GM12878 (cell line): ENCODE measurements around the gene LMAN2. TPM values are rescaled to one million over a fixed set of nuclear protein-coding genes. Genes with fewer than 3 reads are reported as not detected.

Source experiments
- ATAC-seq: fragments of 200-7000 bp; cut with Tn5 transposase; 3 replicates; pipeline ENCODE4 v1.9.1; 2020; ENCODE audit warnings: mild to moderate bottlenecking, moderate library complexity
- BruUV-seq: library from RNA; stranded (reverse); fragments of 400-500 nt; replicated peaks from 2 replicates; lab custom pipeline; 2021; lab: Mats Ljungman, UMichigan
- CTCF ChIA-PET: fragments of 300-600 bp; sonication (Branson Sonifier 250); formaldehyde crosslinking; extraction: SDS; loops from one replicate; lab custom pipeline; 2021; ENCODE audit warnings: inconsistent platforms; lab: Yijun Ruan, JAX
- POLR2A ChIA-PET: fragments of 350-600 bp; formaldehyde crosslinking; extraction: SDS; loops from one replicate; lab custom pipeline; 2021; ENCODE audit warnings: inconsistent platforms; lab: Charles Lee
- RAD21 ChIA-PET: fragments of 300-600 bp; sonication (Branson Sonifier 250); formaldehyde crosslinking; loops from one replicate; lab custom pipeline; 2023; ENCODE audit warnings: antibody characterized with exemption; ENCODE audit not compliant: unreplicated experiment; lab: Charles Lee
- SMC1A ChIA-PET: fragments of 300-600 bp; sonication (Branson Sonifier 250); formaldehyde crosslinking; loops from one replicate; lab custom pipeline; 2023; ENCODE audit not compliant: unreplicated experiment, uncharacterized antibody; lab: Charles Lee
- DNase-seq: peaks from one replicate; pipeline ENCODE4 v3.0.0-alpha.2; 2011; ENCODE audit warnings: low read depth, low spot score
- FAIRE-seq: peaks from 3 replicates; lab custom pipeline; 2011; peaks lifted over from hg19 to GRCh38; lab: Jason Lieb, UNC
- H2AFZ ChIP-seq: 2 replicates; pipeline ENCODE4 v1.6.0; 2011; ENCODE audit warnings: low read depth, low read length, control low read depth; ENCODE audit not compliant: control insufficient read depth
- H3K27ac ChIP-seq: 2 replicates; pipeline ENCODE4 v1.5.1; 2011; ENCODE audit warnings: control low read depth; ENCODE audit not compliant: control insufficient read depth, insufficient read depth
- H3K27me3 ChIP-seq, 2 experiments: replicated peaks in 1 of 2; 2 replicates each; pipeline versions ENCODE4 v1.6.0 to v1.6.1; 2011; ENCODE audit warnings: low read length in 1 of 2; ENCODE audit not compliant: control insufficient read depth in 2 of 2, insufficient read depth in 2 of 2
- H3K36me3 ChIP-seq, 2 experiments: 2 replicates each; pipeline ENCODE4 v1.5.1; 2011; ENCODE audit warnings: low read length in 1 of 2; ENCODE audit not compliant: control insufficient read depth in 2 of 2, insufficient read depth in 2 of 2
- H3K4me1 ChIP-seq: 2 replicates; pipeline ENCODE4 v1.6.1; 2011; ENCODE audit warnings: mild to moderate bottlenecking, low read length, moderate library complexity, mixed read lengths; ENCODE audit not compliant: control insufficient read depth, insufficient read depth
- H3K4me2 ChIP-seq: 2 replicates; pipeline ENCODE4 v1.6.0; 2011; ENCODE audit warnings: control low read depth; ENCODE audit not compliant: control insufficient read depth, insufficient read depth
- H3K4me3 ChIP-seq: fragments of 200-600 bp; sonication (generic); 2 replicates; pipeline ENCODE4 v1.5.1; 2016
- H3K79me2 ChIP-seq: 2 replicates; pipeline ENCODE4 v1.6.0; 2011; ENCODE audit warnings: low read length; ENCODE audit not compliant: control insufficient read depth, insufficient read depth
- H3K9ac ChIP-seq: 2 replicates; pipeline ENCODE4 v1.8.0; 2011; ENCODE audit warnings: low read length, control low read depth, mixed read lengths; ENCODE audit not compliant: control insufficient read depth, insufficient read depth
- H3K9me3 ChIP-seq: replicated peaks from 3 replicates; pipeline ENCODE4 v1.5.1; 2011; ENCODE audit warnings: mild to moderate bottlenecking, low read length; ENCODE audit not compliant: control insufficient read depth, insufficient read depth
- H4K20me1 ChIP-seq: 2 replicates; pipeline ENCODE4 v1.6.0; 2011; ENCODE audit not compliant: control insufficient read depth, insufficient read depth
- ASH2L ChIP-seq: fragments of 300-600, 200-600 bp; sonication (generic); IDR thresholded peaks from 2 replicates; pipeline ENCODE4 v1.6.1; 2017; ENCODE audit warnings: low read depth, mild to moderate bottlenecking, borderline replicate concordance
- ATF7 ChIP-seq: fragments of 450-650 bp; IDR thresholded peaks from 2 replicates; pipeline ENCODE4 v1.6.1; 2016; ENCODE audit warnings: low read depth, mild to moderate bottlenecking
- BMI1 ChIP-seq: fragments of 450-650 bp; IDR thresholded peaks from 2 replicates; pipeline ENCODE4 v1.6.1; 2016; ENCODE audit warnings: mild to moderate bottlenecking, moderate library complexity, borderline replicate concordance
- CHD1 ChIP-seq: IDR thresholded peaks from 2 replicates; pipeline ENCODE4 v1.6.1; 2012; ENCODE audit warnings: low read depth, low read length, improper control_type of control experiment
- E4F1 ChIP-seq: fragments of 450-650 bp; IDR thresholded peaks from 2 replicates; pipeline ENCODE4 v1.6.1; 2018; ENCODE audit warnings: borderline replicate concordance, mild to moderate bottlenecking; ENCODE audit not compliant: partially characterized antibody
- HDGF ChIP-seq: fragments of 450-650 bp; IDR thresholded peaks from 2 replicates; pipeline ENCODE4 v1.6.1; 2016; ENCODE audit warnings: antibody characterized with exemption
- IKZF2 ChIP-seq, 2 experiments: fragments of 450-650 bp; IDR thresholded peaks; 2 replicates each; pipeline ENCODE4 v1.6.1; 2017; ENCODE audit warnings: mild to moderate bottlenecking in 2 of 2, moderate library complexity in 2 of 2
- MLLT1 ChIP-seq: fragments of 450-650 bp; IDR thresholded peaks from 2 replicates; pipeline ENCODE4 v1.6.1; 2016; ENCODE audit warnings: mild to moderate bottlenecking
- NFXL1 ChIP-seq: fragments of 450-650 bp; IDR thresholded peaks from 2 replicates; pipeline ENCODE4 v1.6.1; 2017; ENCODE audit warnings: antibody characterized with exemption, mild to moderate bottlenecking, borderline replicate concordance
- NR2C1 ChIP-seq: fragments of 450-650 bp; IDR thresholded peaks from 2 replicates; pipeline ENCODE4 v1.6.1; 2017; ENCODE audit warnings: antibody characterized with exemption, mild to moderate bottlenecking, moderate library complexity
- PAX8 ChIP-seq: fragments of 450-650 bp; IDR thresholded peaks from 2 replicates; pipeline ENCODE4 v1.6.1; 2017; ENCODE audit warnings: mild to moderate bottlenecking, moderate library complexity
- POLR2AphosphoS2 ChIP-seq: IDR thresholded peaks from 2 replicates; pipeline ENCODE4 v1.6.1; 2011; ENCODE audit warnings: low read depth, mild to moderate bottlenecking, low read length, improper control_type of control experiment, moderate library complexity
- RAD21 ChIP-seq: IDR thresholded peaks from 2 replicates; pipeline ENCODE4 v1.6.1; 2011; ENCODE audit warnings: mild to moderate bottlenecking, low read depth, low read length, moderate library complexity; ENCODE audit not compliant: insufficient read depth
- SP1 ChIP-seq: IDR thresholded peaks from one replicate; pipeline ENCODE4 v1.6.1; 2011; ENCODE audit warnings: low read depth, low read length
- SREBF1 ChIP-seq: IDR thresholded peaks from 2 replicates; pipeline ENCODE4 v1.6.1; 2012; ENCODE audit warnings: mild to moderate bottlenecking, low read length
- STAT1 ChIP-seq: fragments of 450-650 bp; conservative IDR thresholded peaks from 2 replicates; pipeline ENCODE4 v1.6.1; 2014; ENCODE audit warnings: antibody characterized with exemption, mild to moderate bottlenecking
- SUPT20H ChIP-seq: IDR thresholded peaks from 2 replicates; pipeline ENCODE4 v1.6.1; 2011; ENCODE audit warnings: low read depth, mild to moderate bottlenecking, low read length, moderate library complexity, borderline replicate concordance; ENCODE audit not compliant: control insufficient read depth
- TCF3 ChIP-seq: IDR thresholded peaks from 2 replicates; pipeline ENCODE4 v1.6.1; 2012; ENCODE audit warnings: low read depth, mild to moderate bottlenecking, low read length, borderline replicate concordance; ENCODE audit not compliant: insufficient read depth
- TCF7 ChIP-seq: IDR thresholded peaks from 2 replicates; pipeline ENCODE4 v1.6.1; 2014; ENCODE audit warnings: antibody characterized with exemption, borderline replicate concordance
- ZNF24 ChIP-seq: fragments of 450-650 bp; IDR thresholded peaks from 2 replicates; pipeline ENCODE4 v1.6.1; 2017; ENCODE audit warnings: antibody characterized with exemption, mild to moderate bottlenecking
- WGBS: methylation state at CpG from one replicate; pipeline ENCODE4 v1.1.6; 2016; ENCODE audit warnings: low lambda C conversion rate; ENCODE audit not compliant: insufficient replicate concordance, insufficient coverage; ENCODE audit errors: missing lambda C conversion rate; 5-methylcytosine and 5-hydroxymethylcytosine counted together
- in situ Hi-C: fragments of 300-500 bp; cut with MboI; formaldehyde crosslinking; loops from 9 replicates; pipeline ENCODE4 v1.14.3; 2018; ENCODE audit warnings: mixed read lengths
- intact Hi-C: fragments of 100-400 bp; cut with micrococcal nuclease; formaldehyde crosslinking; loops from one replicate; pipeline ENCODE4 v1.14.2; 2022; ENCODE audit not compliant: unreplicated experiment
- polyA plus RNA-seq, 11 experiments: library from polyadenylated mRNA; depleted of rRNA in 4 of 11; unstranded in 6 of 11; stranded (reverse) in 5 of 11; fragments of >200 nt; fragmentation: Nextera tagmentation in 4 of 11; fragmentation: Illumina TruSeq in 1 of 11; extraction: Ambion mirVana in 4 of 11; extraction: Trizol in 1 of 11; gene quantifications; 1 replicate in 1 of 11; 2 replicates in 10 of 11; pipeline versions ENCODE4 v1.2.1 to v1.2.3, GENCODE V29; 2011 to 2016; ENCODE audit warnings: inconsistent platforms in 2 of 11, missing spikeins in 2 of 11, low read depth in 1 of 11
- total RNA-seq, 4 experiments: library from RNA; depleted of rRNA in 3 of 4; stranded (reverse); fragments of >200 nt in 3 of 4; fragmentation: Illumina TruSeq in 1 of 4; extraction: Trizol in 1 of 4; gene quantifications; 2 replicates each; pipeline versions ENCODE4 v1.2.1 to v1.2.3, GENCODE V29; 2013 to 2021

LMAN2 gene
- total and polyA plus RNA-seq, 10 of the 15 experiments (the other 5 are each of a cell fraction or from before 2014, with no cell fraction given), result 2.4 to 264 (median 147) TPM

- no peaks in the 10 kb centered on the region for H4K20me1 ChIP-seq
- no peak overlapping the region for H3K27ac ChIP-seq
- H3K79me2 ChIP-seq, result no peaks in the 10 kb centered on the region
- POLR2A ChIA-PET, result interaction anchor here (0.5 to 2.8 kb wide), 9 partner anchors 12 to 844 kb away, joined by 3 to 11 read pairs (median 4); partner anchors contain the start of gene RGS14
- RAD21 ChIA-PET, result interaction anchor here (0.6 to 3.0 kb wide), 11 partner anchors 10 to 85 kb away, joined by 3 to 46 read pairs (median 4); no protein-coding TSS in a partner anchor
- no peak overlapping the region for H3K4me3 ChIP-seq
- TF ChIP-seq NFXL1 (no peak), ATF7 (no peak), IKZF2 (IDR thresholded peaks at IDR 0.05) (no peak), RAD21 (no peak), BMI1 (no peak), TCF3 (no peak), POLR2AphosphoS2 (no peak), NR2C1 (no peak), CHD1 (no peak), TCF7 (no peak), MLLT1 (no peak), SREBF1 (no peak), ASH2L (no peak), E4F1 (no peak), ZNF24 (no peak), SUPT20H (no peak), STAT1 (no peak), PAX8 (no peak), HDGF (no peak), SP1 (no peak)
- TF ChIP-seq, all 136 proteins: peak for 0
- Histone ChIP-seq H3K36me3 (peaks cover 14 to 17% of the 10 kb centered on the region in 2 experiments), H2AFZ (no peak overlapping the region), H3K4me2 (0 out of 2 replicates have a peak overlapping the region, but pooled peaks have one; percentile 38), H3K9ac (no peak overlapping the region), H3K27me3 (no peaks in the 10 kb centered on the region), H3K4me1 (peaks cover 24% of the 10 kb centered on the region), H3K9me3 (no peaks in the 10 kb centered on the region)
- ATAC-seq (no peak), FAIRE-seq (no peak), DNase-seq (no peak)
- in situ Hi-C loops, result no loop called here
- intact Hi-C loops, result no loop called here
- BruUV-seq, result no TSS peak
- ChIA-PET CTCF (interaction anchor here (0.7 to 6.0 kb wide), 18 partner anchors 8 to 258 kb away, joined by 3 to 88 read pairs (median 6); partner anchors contain the start of genes LMAN2, MXD3, RGS14 and SLC34A1), SMC1A (interaction anchor here (0.7 to 2.6 kb wide), 9 partner anchors 11 to 83 kb away, joined by 3 to 25 read pairs (median 3); partner anchors contain the start of genes LMAN2, RGS14 and SLC34A1)
- WGBS, result 76% methylated on average over 25 of the region's 26 CpGs
Measured at GRCh38 chr5:177371120-177372033, 19.9 kb upstream of the LMAN2 start.
